Effector memory CD8-positive, alpha-beta T cell (primary cell): ENCODE measurements around the gene RRP7A.
"Not testable (repeated sequence)": the region's sequence is repeated elsewhere in the genome, so short reads cannot be mapped to it uniquely, and the experiment has no call there.

Experiments
- ATAC-seq: fragments of 150-1000 bp; cut with Tn5 transposase; replicated peaks from 2 replicates; pipeline ENCODE4 v1.10.0; 2021; ENCODE audit warnings: mild to moderate bottlenecking, moderate library complexity
- DNase-seq, 3 experiments: peaks; one replicate each; pipeline ENCODE4 v3.0.0; 2021
- H3K27ac Mint-ChIP-seq, 2 donors: one replicate each; pipeline ENCODE4 v1.8.0; 2022; ENCODE audit warnings: mild to moderate bottlenecking in 2 of 2, mixed read lengths in 2 of 2, moderate library complexity in 2 of 2
- H3K27me3 Mint-ChIP-seq, 2 donors: one replicate each; pipeline ENCODE4 v1.8.0; 2022; ENCODE audit warnings: mixed read lengths in 2 of 2
- H3K36me3 Mint-ChIP-seq: one replicate; pipeline ENCODE4 v1.8.0; 2022; ENCODE audit warnings: mild to moderate bottlenecking, moderate library complexity, mixed read lengths; ENCODE audit not compliant: insufficient read depth
- H3K4me1 Mint-ChIP-seq, 2 donors: one replicate each; pipeline ENCODE4 v1.8.0; 2022; ENCODE audit warnings: low read depth in 2 of 2, mixed read lengths in 2 of 2
- H3K4me3 Mint-ChIP-seq, 2 donors: one replicate each; pipeline ENCODE4 v1.8.0; 2022; ENCODE audit warnings: mild to moderate bottlenecking in 2 of 2, mixed read lengths in 2 of 2, moderate library complexity in 2 of 2
- H3K9me3 Mint-ChIP-seq, 2 donors: one replicate each; pipeline ENCODE4 v1.8.0; 2022; ENCODE audit warnings: mixed read lengths in 2 of 2
- total RNA-seq, 9 experiments: gene quantifications; one replicate each; lab custom pipeline; 2026; lab: John Stamatoyannopoulos, UW

RRP7A gene
- 78.8 to 282 (median 127) reads per million in 9 experiments for total RNA-seq

GRCh38 chr22:42519525-42520401 is at the start of gene RRP7A:
Gene RRP7A (minus strand): TSS chr22:42519796. CDS start chr22:42519786, 10 bp downstream.
- Mint-ChIP-seq H3K27ac (peak within 1 kb of the TSS; percentile 93 to 96), H3K36me3 (peaks cover 27% of the 10 kb centered on the region)

GRCh38 chr22:42567950-42568349 is 48.4 kb upstream of the RRP7A start:
- not testable (repeated sequence) for H3K4me1 Mint-ChIP-seq, H3K4me3 Mint-ChIP-seq, H3K27me3 Mint-ChIP-seq, H3K27ac Mint-ChIP-seq, ATAC-seq, DNase-seq, H3K9me3 Mint-ChIP-seq
- peaks cover 13% of the 10 kb centered on the region for H3K36me3 Mint-ChIP-seq

More at GRCh38 chr22:42519525-42520401, at the start of gene RRP7A:
- Mint-ChIP-seq H3K4me1 (peaks cover 16 to 18% of the 10 kb centered on the region in 2 donors), H3K9me3 (no peaks in the 10 kb centered on the region), H3K4me3 (peak within 1 kb of the TSS; percentile 95 to 98), H3K27me3 (no peaks in the 10 kb centered on the region)
- DNase-seq (peak; percentile 74 to 76 (median 75)), ATAC-seq (peak; percentile 87)

- H3K27me3 Mint-ChIP-seq, result no peaks in the 10 kb centered on the region
- H3K9me3 Mint-ChIP-seq, result no peaks in the 10 kb centered on the region
- H3K27ac Mint-ChIP-seq, result no peak overlapping the region
- H3K4me3 Mint-ChIP-seq, result no peak overlapping the region
- DNase-seq (no peak), ATAC-seq (no peak)
- peaks cover 11% of the 10 kb centered on the region for H3K36me3 Mint-ChIP-seq
- peaks cover 2 to 3% of the 10 kb centered on the region in 2 donors for H3K4me1 Mint-ChIP-seq
Measured at GRCh38 chr22:42565956-42566355, 46.4 kb upstream of the RRP7A start.

- H3K9me3 Mint-ChIP-seq, result no peaks in the 10 kb centered on the region
- H3K36me3 Mint-ChIP-seq, result peaks cover 6% of the 10 kb centered on the region
- no peaks in the 10 kb centered on the region for H3K27me3 Mint-ChIP-seq
- H3K4me1 Mint-ChIP-seq, result peaks cover 3 to 6% of the 10 kb centered on the region in 2 donors
- H3K27ac Mint-ChIP-seq, result no peak overlapping the region
- DNase-seq, result no peak
- no peak overlapping the region for H3K4me3 Mint-ChIP-seq
- no peak for ATAC-seq
Measured at GRCh38 chr22:42564699-42565098, 45.1 kb upstream of the RRP7A start.

GRCh38 chr22:42563943-42564342 is 44.3 kb upstream of the RRP7A start:
- ATAC-seq, DNase-seq, H3K36me3 Mint-ChIP-seq, H3K27me3 Mint-ChIP-seq, H3K9me3 Mint-ChIP-seq, H3K4me3 Mint-ChIP-seq, H3K27ac Mint-ChIP-seq, H3K4me1 Mint-ChIP-seq: not testable (repeated sequence)

GRCh38 chr22:42562684-42563083 is 43.1 kb upstream of the RRP7A start:
- Mint-ChIP-seq H3K27me3 (no peaks in the 10 kb centered on the region), H3K4me3 (no peak overlapping the region), H3K36me3 (peaks cover 6% of the 10 kb centered on the region), H3K9me3 (no peaks in the 10 kb centered on the region), H3K27ac (no peak overlapping the region), H3K4me1 (peaks cover 3 to 6% of the 10 kb centered on the region in 2 donors)
- no peak for DNase-seq
- no peak for ATAC-seq

GRCh38 chr22:42562279-42562678 is 42.7 kb upstream of the RRP7A start:
- H3K4me3 Mint-ChIP-seq, result no peak overlapping the region
- H3K9me3 Mint-ChIP-seq, result no peaks in the 10 kb centered on the region
- peaks cover 6% of the 10 kb centered on the region for H3K36me3 Mint-ChIP-seq
- H3K27ac Mint-ChIP-seq, result no peak overlapping the region
- peaks cover 3 to 6% of the 10 kb centered on the region in 2 donors for H3K4me1 Mint-ChIP-seq
- DNase-seq (no peak), ATAC-seq (no peak)
- no peaks in the 10 kb centered on the region for H3K27me3 Mint-ChIP-seq

- H3K27ac Mint-ChIP-seq, result no peak overlapping the region
- no peak overlapping the region for H3K4me3 Mint-ChIP-seq
Measured at GRCh38 chr22:42561856-42562255, 42.3 kb upstream of the RRP7A start.

GRCh38 chr22:42560781-42561180 is 41.2 kb upstream of the RRP7A start:
- peak; percentile 31 for ATAC-seq

More at GRCh38 chr22:42561856-42562255, 42.3 kb upstream of the RRP7A start:
- no peaks in the 10 kb centered on the region for H3K27me3 Mint-ChIP-seq
- peaks cover 3 to 6% of the 10 kb centered on the region in 2 donors for H3K4me1 Mint-ChIP-seq
- no peak for ATAC-seq
- no peak for DNase-seq
- peaks cover 6% of the 10 kb centered on the region for H3K36me3 Mint-ChIP-seq
- H3K9me3 Mint-ChIP-seq, result no peaks in the 10 kb centered on the region

GRCh38 chr22:42560381-42560780 is 40.8 kb upstream of the RRP7A start:
- H3K27ac Mint-ChIP-seq, result no peak overlapping the region
- H3K36me3 Mint-ChIP-seq, result peaks cover 4% of the 10 kb centered on the region
- no peak for DNase-seq
- no peak overlapping the region for H3K4me3 Mint-ChIP-seq
- ATAC-seq, result no peak
- H3K9me3 Mint-ChIP-seq, result no peaks in the 10 kb centered on the region
- no peaks in the 10 kb centered on the region for H3K27me3 Mint-ChIP-seq
- peaks cover 3 to 6% of the 10 kb centered on the region in 2 donors for H3K4me1 Mint-ChIP-seq

More at GRCh38 chr22:42560781-42561180, 41.2 kb upstream of the RRP7A start:
- H3K27me3 Mint-ChIP-seq, result no peaks in the 10 kb centered on the region
- H3K27ac Mint-ChIP-seq, result no peak overlapping the region
- peaks cover 5% of the 10 kb centered on the region for H3K36me3 Mint-ChIP-seq
- H3K9me3 Mint-ChIP-seq, result no peaks in the 10 kb centered on the region
- H3K4me3 Mint-ChIP-seq, result no peak overlapping the region
- no peak for DNase-seq
- H3K4me1 Mint-ChIP-seq, result peaks cover 3 to 6% of the 10 kb centered on the region in 2 donors

- peak within 1 kb of the TSS; percentile 81 to 83 for H3K4me3 Mint-ChIP-seq
- peak within 1 kb of the TSS in 1 of 2 donors; percentile 60 for H3K27ac Mint-ChIP-seq
- H3K4me1 Mint-ChIP-seq, result peaks cover 8 to 9% of the 10 kb centered on the region in 2 donors
- no peaks in the 10 kb centered on the region for H3K9me3 Mint-ChIP-seq
- DNase-seq, result peak; percentile 71 to 81 (median 79)
- ATAC-seq, result peak; percentile 96
- no peaks in the 10 kb centered on the region for H3K36me3 Mint-ChIP-seq
- H3K27me3 Mint-ChIP-seq, result no peaks in the 10 kb centered on the region
Measured at GRCh38 chr22:42553475-42554361, 34.1 kb upstream of the RRP7A start, which contains the start of gene SERHL2. Gene SERHL2 (plus strand): TSS chr22:42553956. CDS start chr22:42554021, 65 bp downstream.

GRCh38 chr22:42552294-42552647 is 32.7 kb upstream of the RRP7A start:
- H3K36me3 Mint-ChIP-seq, H3K4me1 Mint-ChIP-seq, H3K9me3 Mint-ChIP-seq, ATAC-seq, H3K27me3 Mint-ChIP-seq, DNase-seq: not testable (repeated sequence)
- Mint-ChIP-seq H3K4me3 (peak overlapping the region; percentile 81 to 83), H3K27ac (peak overlapping the region; percentile 89 to 91)

GRCh38 chr22:42549331-42550060 is 29.9 kb upstream of the RRP7A start:
- peak overlapping the region in 1 of 2 donors; percentile 29 for H3K27ac Mint-ChIP-seq
- no peak for ATAC-seq

More at GRCh38 chr22:42549331-42550060, 29.9 kb upstream of the RRP7A start:
- Mint-ChIP-seq H3K4me1 (peaks cover 8 to 9% of the 10 kb centered on the region in 2 donors), H3K36me3 (no peaks in the 10 kb centered on the region), H3K9me3 (no peaks in the 10 kb centered on the region), H3K4me3 (no peak overlapping the region), H3K27me3 (no peaks in the 10 kb centered on the region)
- DNase-seq, result no peak
